A549 (cell line): ENCODE data around the gene COBLL1. TPM values are rescaled to one million over a fixed set of nuclear protein-coding genes. Genes with fewer than 3 reads are reported as not detected.

Source experiments
- ATAC-seq, 2 experiments: fragments of 200-7000 bp in 1 of 2; fragments of >200 bp in 1 of 2; cut with Nextera tagmentation in 1 of 2; cut with Tn5 transposase in 1 of 2; 3 replicates each; pipeline versions ENCODE4 v1.8.0 to v1.9.1; 2018 to 2020; ENCODE audit warnings: mild to moderate bottlenecking in 1 of 2, moderate library complexity in 1 of 2
- CTCF ChIA-PET: fragments of 300-600 bp; sonication (Branson Sonifier 250); formaldehyde crosslinking; extraction: SDS; loops from one replicate; lab custom pipeline; 2021; ENCODE audit warnings: antibody characterized with exemption, inconsistent platforms; lab: Yijun Ruan, JAX
- POLR2A ChIA-PET: fragments of 350-600 bp; formaldehyde crosslinking; extraction: SDS; loops from one replicate; lab custom pipeline; 2021; ENCODE audit warnings: antibody characterized with exemption, inconsistent platforms; lab: Yijun Ruan, JAX
- DNase-seq, 2 experiments: peaks; one replicate each; pipeline versions ENCODE4 v3.0.0 to v3.0.0-alpha.2; 2011 to 2016; ENCODE audit warnings: low read depth in 1 of 2, low spot score in 1 of 2
- FAIRE-seq: peaks from 2 replicates; lab custom pipeline; 2011; peaks lifted over from hg19 to GRCh38; lab: Jason Lieb, UNC
- H3K27ac ChIP-seq, 2 experiments: fragments of >200 bp; sonication (Bioruptor Twin); formaldehyde crosslinking; 3 replicates each; pipeline ENCODE4 v1.5.1; 2016 to 2017
- H3K4me1 ChIP-seq: fragments of >200 bp; sonication (Bioruptor Twin); formaldehyde crosslinking; 3 replicates; pipeline ENCODE4 v1.6.1; 2016
- H3K4me2 ChIP-seq: fragments of >200 bp; sonication (Bioruptor Twin); formaldehyde crosslinking; 3 replicates; pipeline ENCODE4 v1.6.1; 2016
- H3K4me3 ChIP-seq: fragments of >200 bp; sonication (Bioruptor Twin); formaldehyde crosslinking; 3 replicates; pipeline ENCODE4 v1.5.1; 2016
- H3K9me3 ChIP-seq: fragments of >200 bp; sonication (Bioruptor Twin); formaldehyde crosslinking; 3 replicates; pipeline ENCODE4 v1.6.1; 2016
- BCL3 ChIP-seq: fragments of >200 bp; sonication (Bioruptor Twin); formaldehyde crosslinking; IDR thresholded peaks from 3 replicates; pipeline ENCODE4 v1.6.1; 2016
- CBX2 ChIP-seq: fragments of 200-600 bp; sonication (generic); IDR thresholded peaks from 2 replicates; pipeline ENCODE4 v1.6.1; 2016; ENCODE audit warnings: low read depth, mild to moderate bottlenecking, borderline replicate concordance
- CBX8 ChIP-seq: fragments of 200-600 bp; sonication (generic); IDR thresholded peaks from 2 replicates; pipeline ENCODE4 v1.6.1; 2016
- CEBPB ChIP-seq, 2 experiments: fragments of >200 bp in 1 of 2; sonication (Bioruptor Twin) in 1 of 2; formaldehyde crosslinking in 1 of 2; IDR thresholded peaks; 2 replicates each; pipeline ENCODE4 v1.6.1; 2012 to 2016
- EHMT2 ChIP-seq: fragments of 200-600 bp; sonication (generic); IDR thresholded peaks from 2 replicates; pipeline ENCODE4 v1.6.1; 2016; ENCODE audit warnings: antibody characterized with exemption, low read depth, mild to moderate bottlenecking, moderate library complexity
- FOSB ChIP-seq: fragments of 250-450 bp; sonication (Bioruptor Pico); IDR thresholded peaks from 2 replicates; pipeline ENCODE4 v1.5.0; 2020; ENCODE audit warnings: mild to moderate bottlenecking, moderate library complexity
- FOSL2 ChIP-seq, 2 experiments: fragments of 450-650 bp in 1 of 2; fragments of >200 bp in 1 of 2; sonication (Bioruptor Twin) in 1 of 2; formaldehyde crosslinking; IDR thresholded peaks; 2 replicates each; pipeline versions ENCODE4 v1.5.0 to v1.6.1; 2016 to 2020; ENCODE audit warnings: mild to moderate bottlenecking in 1 of 2, moderate library complexity in 1 of 2
- JUNB ChIP-seq: fragments of >200 bp; sonication (Bioruptor Twin); formaldehyde crosslinking; IDR thresholded peaks from 2 replicates; pipeline ENCODE4 v1.6.1; 2016
- MAX ChIP-seq: IDR thresholded peaks from 2 replicates; pipeline ENCODE4 v1.6.1; 2012
- NPAS2 ChIP-seq: fragments of 250-450 bp; sonication (Bioruptor Pico); IDR thresholded peaks from 2 replicates; pipeline ENCODE4 v1.8.0; 2022; ENCODE audit warnings: mild to moderate bottlenecking, moderate library complexity, borderline replicate concordance
- PHF8 ChIP-seq: fragments of 200-600 bp; sonication (generic); IDR thresholded peaks from 2 replicates; pipeline ENCODE4 v1.6.1; 2016; ENCODE audit warnings: low read depth, mild to moderate bottlenecking, antibody characterized with exemption, moderate library complexity, borderline replicate concordance
- POLR2A ChIP-seq: IDR thresholded peaks from 2 replicates; pipeline ENCODE4 v1.6.1; 2012; ENCODE audit warnings: mild to moderate bottlenecking, low read length
- RARB ChIP-seq: fragments of 250-450 bp; sonication (Bioruptor Pico); IDR thresholded peaks from 2 replicates; pipeline ENCODE4 v1.8.0; 2021; ENCODE audit warnings: mild to moderate bottlenecking, moderate library complexity
- RCOR1 ChIP-seq: fragments of 150-350 bp; IDR thresholded peaks from 2 replicates; pipeline ENCODE4 v1.6.1; 2014; ENCODE audit warnings: antibody characterized with exemption, low read length, low read depth
- REST ChIP-seq: fragments of 200-600 bp; sonication (generic); IDR thresholded peaks from 2 replicates; pipeline ENCODE4 v1.6.1; 2016; ENCODE audit warnings: antibody characterized with exemption, mild to moderate bottlenecking, moderate library complexity
- RFX5 ChIP-seq: fragments of 450-650 bp; IDR thresholded peaks from 2 replicates; pipeline ENCODE4 v1.7.1; 2014; ENCODE audit warnings: antibody characterized with exemption, mild to moderate bottlenecking, moderate library complexity
- RNF2 ChIP-seq: fragments of 200-600 bp; sonication (generic); IDR thresholded peaks from 2 replicates; pipeline ENCODE4 v1.6.1; 2016; ENCODE audit warnings: low read depth, mild to moderate bottlenecking, antibody characterized with exemption, moderate library complexity, borderline replicate concordance
- TFCP2L1 ChIP-seq: fragments of 250-450 bp; sonication (Bioruptor Pico); IDR thresholded peaks from 2 replicates; pipeline ENCODE4 v1.5.0; 2021; ENCODE audit warnings: mild to moderate bottlenecking
- USF2 ChIP-seq: fragments of 450-650 bp; IDR thresholded peaks from 2 replicates; pipeline ENCODE4 v1.6.1; 2014; ENCODE audit warnings: antibody characterized with exemption
- ZC3H11A ChIP-seq: fragments of 450-650 bp; IDR thresholded peaks from 2 replicates; pipeline ENCODE4 v1.6.1; 2014; ENCODE audit warnings: antibody characterized with exemption, mild to moderate bottlenecking
- ZSCAN20 ChIP-seq: fragments of 250-450 bp; sonication (Bioruptor Pico); IDR thresholded peaks from 2 replicates; pipeline ENCODE4 v1.8.0; 2022; ENCODE audit warnings: mild to moderate bottlenecking, moderate library complexity
- WGBS: methylation state at CpG from one replicate; pipeline ENCODE4 v1.1.6; 2017; ENCODE audit errors: missing lambda C conversion rate; 5-methylcytosine and 5-hydroxymethylcytosine counted together
- polyA plus RNA-seq, 4 experiments: library from polyadenylated mRNA; depleted of rRNA in 3 of 4; stranded (reverse); fragments of >200 nt; fragmentation: RNase III in 1 of 4; extraction: RNeasy Plus Mini Kit Qiagen cat#74134 plus additional on column Dnase treatment in 1 of 4; gene quantifications; 2 replicates in 3 of 4; 3 replicates in 1 of 4; pipeline ENCODE4 v1.2.3, GENCODE V29; 2011 to 2017

COBLL1 gene
- polyA plus RNA-seq, 2 of the 4 experiments (the other 2 are of a cell fraction): 2.6 to 5.3 TPM

- ChIA-PET POLR2A (no interaction called here), CTCF (interaction anchor here (1.8 kb wide), 1 partner anchor 32 kb away, joined by 5 read pairs; the partner anchor contains the start of gene COBLL1)
- no peak overlapping the region for H3K4me3 ChIP-seq
- WGBS: 58% methylated on average over 9 of the region's 9 CpGs
- no peak overlapping the region for H3K27ac ChIP-seq
- no peaks in the 10 kb centered on the region for H3K4me1 ChIP-seq
- H3K4me2 ChIP-seq: no peak overlapping the region
- DNase-seq (no peak), FAIRE-seq (no peak), ATAC-seq (no peak)
- TF ChIP-seq RARB (CRISPR knock-in tag): no peak
- no peak for TF ChIP-seq MAX
- no peak for TF ChIP-seq RFX5
- TF ChIP-seq RCOR1: no peak
- TF ChIP-seq BCL3: no peak
- TF ChIP-seq TFCP2L1: no peak
- TF ChIP-seq CBX8: no peak
- H3K9me3 ChIP-seq: no peaks in the 10 kb centered on the region
Measured at GRCh38 chr2:164873210-164873908, 31.7 kb upstream of the COBLL1 start.

GRCh38 chr2:164871404-164871803 lies 29.8 kb upstream of the COBLL1 start:
- 87% methylated on average over 2 of the region's 2 CpGs for WGBS
- no peak overlapping the region for H3K4me2 ChIP-seq
- DNase-seq (no peak), FAIRE-seq (no peak), ATAC-seq (no peak)
- POLR2A ChIA-PET: no interaction called here
- no peaks in the 10 kb centered on the region for H3K4me1 ChIP-seq
- no peaks in the 10 kb centered on the region for H3K9me3 ChIP-seq
- H3K4me3 ChIP-seq: no peak overlapping the region
- TF ChIP-seq TFCP2L1: no peak
- TF ChIP-seq REST: no peak
- TF ChIP-seq RNF2: no peak
- TF ChIP-seq FOSL2 (IDR thresholded peaks at IDR 0.05): no peak
- TF ChIP-seq FOSL2 (CRISPR knock-in tag; IDR thresholded peaks at IDR 0.05): no peak
- H3K27ac ChIP-seq: no peak overlapping the region
- CTCF ChIA-PET: interaction anchor here (0.6 to 1.8 kb wide), 2 partner anchors 30 to 1690 kb away, joined by 3 to 5 read pairs; partner anchors contain the start of gene COBLL1

GRCh38 chr2:164869420-164869772 lies 27.8 kb upstream of the COBLL1 start:
- no peak for TF ChIP-seq ZSCAN20 (CRISPR knock-in tag)
- TF ChIP-seq, all 56 proteins: peak for 0
- Histone ChIP-seq H3K27ac (no peak overlapping the region), H3K4me2 (no peak overlapping the region), H3K4me1 (no peaks in the 10 kb centered on the region), H3K4me3 (no peak overlapping the region), H3K9me3 (no peaks in the 10 kb centered on the region)
- CTCF ChIA-PET: no interaction called here
- ATAC-seq (no peak), DNase-seq (no peak), FAIRE-seq (no peak)
- POLR2A ChIA-PET: no interaction called here

- no peak for TF ChIP-seq POLR2A
- TF ChIP-seq FOSB: no peak
- no peak for TF ChIP-seq RNF2
- no peak for TF ChIP-seq EHMT2
- TF ChIP-seq PHF8: no peak
- TF ChIP-seq TFCP2L1: no peak
- no peak for TF ChIP-seq NPAS2 (CRISPR knock-in tag)
- TF ChIP-seq JUNB: no peak
- no peak for TF ChIP-seq ZC3H11A
- TF ChIP-seq USF2: no peak
- TF ChIP-seq CBX2: no peak
- TF ChIP-seq CEBPB (IDR thresholded peaks at IDR 0.05): no peak
- Histone ChIP-seq H3K4me2 (no peak overlapping the region), H3K27ac (no peak overlapping the region), H3K4me3 (no peak overlapping the region), H3K4me1 (no peaks in the 10 kb centered on the region), H3K9me3 (no peaks in the 10 kb centered on the region)
- DNase-seq (no peak), ATAC-seq (no peak), FAIRE-seq (no peak)
- POLR2A ChIA-PET: no interaction called here
- CTCF ChIA-PET: no interaction called here
- WGBS: 85% methylated on average over 5 of the region's 5 CpGs
Measured at GRCh38 chr2:164868563-164869419, 27.2 kb upstream of the COBLL1 start.
